Breast epithelium (tissue), 3 donors: ENCODE measurements around the gene SLC51A.

ENCODE experiments used
- POLR2A ChIP-seq: fragments of 450-650 bp; IDR thresholded peaks from one replicate; pipeline ENCODE4 v1.6.1; 2016; ENCODE audit warnings: antibody characterized with exemption, mild to moderate bottlenecking, moderate library complexity
- TF ChIP-seq, protein P1 (sequence below), 3 donors: fragments of 450-650 bp; IDR thresholded peaks; one replicate each; pipeline ENCODE4 v1.5.1; 2016 to 2017; ENCODE audit warnings: antibody characterized with exemption in 3 of 3, mild to moderate bottlenecking in 3 of 3, moderate library complexity in 3 of 3

DNA sequence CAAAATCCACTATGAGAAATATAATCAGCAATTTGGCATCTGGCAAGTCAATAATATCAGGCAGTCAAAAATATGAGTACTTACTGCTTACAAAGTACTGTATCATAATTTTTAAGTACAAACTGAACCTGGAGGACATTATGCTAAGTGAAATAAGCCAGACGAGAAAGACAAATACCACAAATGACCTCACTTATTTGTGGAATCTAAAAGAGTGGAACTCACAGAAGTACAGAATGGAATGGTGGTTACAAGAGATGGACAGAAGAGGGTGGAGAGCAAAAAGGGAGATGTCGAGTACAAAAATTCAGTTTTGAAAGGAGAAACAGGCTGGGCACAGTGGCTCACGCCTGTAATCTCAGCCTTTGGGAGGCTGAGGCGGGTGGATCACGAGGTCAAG, 58.8 kb downstream of the SLC51A start:
- TF ChIP-seq, protein P1, sequence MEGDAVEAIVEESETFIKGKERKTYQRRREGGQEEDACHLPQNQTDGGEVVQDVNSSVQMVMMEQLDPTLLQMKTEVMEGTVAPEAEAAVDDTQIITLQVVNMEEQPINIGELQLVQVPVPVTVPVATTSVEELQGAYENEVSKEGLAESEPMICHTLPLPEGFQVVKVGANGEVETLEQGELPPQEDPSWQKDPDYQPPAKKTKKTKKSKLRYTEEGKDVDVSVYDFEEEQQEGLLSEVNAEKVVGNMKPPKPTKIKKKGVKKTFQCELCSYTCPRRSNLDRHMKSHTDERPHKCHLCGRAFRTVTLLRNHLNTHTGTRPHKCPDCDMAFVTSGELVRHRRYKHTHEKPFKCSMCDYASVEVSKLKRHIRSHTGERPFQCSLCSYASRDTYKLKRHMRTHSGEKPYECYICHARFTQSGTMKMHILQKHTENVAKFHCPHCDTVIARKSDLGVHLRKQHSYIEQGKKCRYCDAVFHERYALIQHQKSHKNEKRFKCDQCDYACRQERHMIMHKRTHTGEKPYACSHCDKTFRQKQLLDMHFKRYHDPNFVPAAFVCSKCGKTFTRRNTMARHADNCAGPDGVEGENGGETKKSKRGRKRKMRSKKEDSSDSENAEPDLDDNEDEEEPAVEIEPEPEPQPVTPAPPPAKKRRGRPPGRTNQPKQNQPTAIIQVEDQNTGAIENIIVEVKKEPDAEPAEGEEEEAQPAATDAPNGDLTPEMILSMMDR (IDR thresholded peaks at IDR 0.05), result no peak
- TF ChIP-seq POLR2A, result no peak
